Measurements from ENCODE around the gene PIGK. TPM values are rescaled to one million over a fixed set of nuclear protein-coding genes. Genes with fewer than 3 reads are reported as not detected.
"Not testable (repeated sequence)": the region's sequence is repeated elsewhere in the genome, so short reads cannot be mapped to it uniquely, and the experiment has no call there.

The PIGK gene
- total and polyA plus RNA-seq, 3 donors from 2014 or later: 11.4 to 20.7 (median 17.4) TPM

- Histone ChIP-seq H3K4me1 (no peaks in the 10 kb centered on the region), H3K36me3 (ENCODE audit: low read depth, missing control alignments) (no peaks in the 10 kb centered on the region), H3K4me3 (no peak overlapping the region), H3K9me3 (no peaks in the 10 kb centered on the region), H3K27me3 (no peaks in the 10 kb centered on the region), H3K27ac (no peak overlapping the region)
- no peak for TF ChIP-seq CTCF (IDR thresholded peaks at IDR 0.05)
- TF ChIP-seq POLR2A (IDR thresholded peaks at IDR 0.05): no peak
- WGBS, 2 donors: 64 to 68% methylated on average over 3 of the region's 3 CpGs
- no peak for DNase-seq
- intact Hi-C loops (cut with DNase I; ENCODE audit: low total_unique reads): no loop called here
Observed at GRCh38 chr1:77227381-77227780, 8.2 kb upstream of the PIGK start.

GRCh38 chr1:77222496-77222895 lies 3.3 kb upstream of the PIGK start:
- H3K9me3 ChIP-seq: no peaks in the 10 kb centered on the region
- H3K27me3 ChIP-seq: no peaks in the 10 kb centered on the region
- DNase-seq: no peak
- H3K36me3 ChIP-seq (ENCODE audit: low read depth, missing control alignments): no peaks in the 10 kb centered on the region
- no peak overlapping the region for H3K4me3 ChIP-seq
- TF ChIP-seq POLR2A (IDR thresholded peaks at IDR 0.05) (no peak), CTCF (IDR thresholded peaks at IDR 0.05) (no peak)
- H3K4me1 ChIP-seq: no peaks in the 10 kb centered on the region
- intact Hi-C loops (cut with DNase I; ENCODE audit: low total_unique reads): no loop called here
- no peak overlapping the region for H3K27ac ChIP-seq
- 82 to 93% methylated on average over 5 of the region's 5 CpGs for WGBS, 2 donors

GRCh38 chr1:77220687-77221463 lies 1.6 kb upstream of the PIGK start:
- Histone ChIP-seq H3K27ac (no peak overlapping the region), H3K36me3 (ENCODE audit: low read depth, missing control alignments) (no peaks in the 10 kb centered on the region), H3K4me3 (no peak overlapping the region), H3K27me3 (no peaks in the 10 kb centered on the region), H3K9me3 (no peaks in the 10 kb centered on the region), H3K4me1 (no peaks in the 10 kb centered on the region)
- no peak for DNase-seq
- no peak for TF ChIP-seq CTCF (IDR thresholded peaks at IDR 0.05)
- no peak for TF ChIP-seq POLR2A (IDR thresholded peaks at IDR 0.05)
- intact Hi-C loops (cut with DNase I; ENCODE audit: low total_unique reads): no loop called here
- 50 to 64% methylated on average over 2 to 3 of the region's 3 CpGs for whole genome bisulfite sequencing, 2 donors

- DNase-seq: no peak
- intact Hi-C loops (cut with DNase I; ENCODE audit: low total_unique reads): no loop called here
- Histone ChIP-seq H3K27ac (peak overlapping the region; percentile 82 to 84), H3K4me1 (no peaks in the 10 kb centered on the region), H3K36me3 (ENCODE audit: low read depth, missing control alignments) (no peaks in the 10 kb centered on the region), H3K27me3 (no peaks in the 10 kb centered on the region), H3K9me3 (no peaks in the 10 kb centered on the region), H3K4me3 (peak overlapping the region; percentile 82 to 88)
- TF ChIP-seq CTCF (IDR thresholded peaks at IDR 0.05) (no peak), POLR2A (IDR thresholded peaks at IDR 0.05) (no peak)
- 2 to 4% methylated on average over 10 to 12 of the region's 12 CpGs for WGBS, 2 donors
Observed at GRCh38 chr1:77218477-77219165, 609 bp downstream of the PIGK start.

- intact Hi-C loops (cut with DNase I; ENCODE audit: low total_unique reads); H3K36me3 ChIP-seq (ENCODE audit: low read depth, missing control alignments); H3K9me3 ChIP-seq; H3K4me3 ChIP-seq; DNase-seq; H3K4me1 ChIP-seq; H3K27me3 ChIP-seq; H3K27ac ChIP-seq: not testable (repeated sequence)
- WGBS, 2 donors: 92 to 100% methylated on average over 3 of the region's 3 CpGs
Observed at GRCh38 chr1:77204043-77204442, 15.2 kb downstream of the PIGK start.
